RCC 7860 (cell line): ENCODE results near the gene COX10.
A peak's percentile ranks its signal among the peaks of the same experiment; 100 is the strongest.
"Not testable (repeated sequence)": the region's sequence is repeated elsewhere in the genome, so short reads cannot be mapped to it uniquely, and the experiment has no call there.

Experiments used
- DNase-seq: peaks from one replicate; pipeline ENCODE4 v3.0.0-alpha.2; 2015; ENCODE audit warnings: low spot score
- FAIRE-seq: peaks from 2 replicates; lab custom pipeline; 2012; peaks lifted over from hg19 to GRCh38; lab: Jason Lieb, UNC

COX10 gene

DNA sequence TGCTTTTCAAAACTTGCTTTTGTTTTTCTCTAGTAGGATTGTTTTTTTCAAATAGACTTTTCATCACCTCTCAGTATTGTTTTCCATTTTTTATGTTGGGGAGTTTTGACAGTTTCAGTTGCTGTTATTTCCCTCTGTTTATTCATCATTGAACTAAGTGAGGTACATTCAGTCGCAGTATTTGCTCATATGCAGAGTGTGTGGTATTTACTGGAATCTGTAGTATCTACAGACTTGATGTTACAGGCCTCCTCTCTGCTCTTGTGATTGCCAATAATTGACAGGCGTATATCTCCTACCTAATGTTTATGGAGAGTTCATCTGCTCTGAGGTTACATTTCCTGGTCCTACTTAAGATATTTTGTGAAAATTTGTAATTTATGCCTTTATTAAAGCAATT is 49.6 kb downstream of the COX10 start:
- FAIRE-seq (no peak), DNase-seq (no peak)

DNA sequence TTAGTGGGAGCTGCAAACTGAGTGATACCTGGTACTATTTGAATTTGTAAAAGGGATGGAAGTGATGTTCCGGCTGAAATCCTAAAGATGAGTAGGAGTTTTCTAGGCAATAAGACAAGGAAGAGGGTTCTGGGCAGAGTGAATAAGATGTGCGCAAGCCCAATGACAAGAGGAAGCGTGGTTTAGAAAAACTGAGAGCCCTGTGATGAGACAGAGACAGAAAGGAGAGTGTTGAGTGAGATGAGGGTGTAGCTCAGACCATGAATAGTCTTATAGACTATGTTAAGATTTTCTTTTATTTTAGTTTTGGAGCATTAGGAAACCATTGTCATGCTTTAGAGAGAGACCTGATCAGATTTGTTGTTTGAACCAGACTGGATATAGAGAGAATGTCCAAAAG is 50.2 kb downstream of the COX10 start:
- FAIRE-seq, result no peak

DNA sequence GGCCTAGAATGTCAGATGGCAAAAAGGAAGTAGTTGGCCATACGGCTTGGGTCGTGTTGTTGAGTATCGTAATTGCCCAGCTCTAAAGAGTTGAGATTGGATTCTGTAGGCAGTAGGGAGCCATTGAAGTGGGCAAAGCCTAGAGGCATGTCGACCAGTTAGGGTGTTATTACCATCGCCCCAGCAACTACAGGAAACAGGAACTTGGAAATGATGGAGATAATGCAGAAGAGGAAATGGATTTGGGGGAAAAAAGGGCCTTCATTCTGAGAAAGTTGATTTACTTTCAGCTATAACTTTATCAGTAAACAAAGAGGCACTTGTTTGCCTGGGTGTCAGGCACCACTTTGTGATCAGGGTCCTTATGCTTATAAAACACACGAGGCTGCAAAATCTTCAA is 52.6 kb downstream of the COX10 start:
- no peak for FAIRE-seq
- no peak for DNase-seq

More for the DNA sequence above, 50.2 kb downstream of the COX10 start:
- DNase-seq, result no peak

DNA sequence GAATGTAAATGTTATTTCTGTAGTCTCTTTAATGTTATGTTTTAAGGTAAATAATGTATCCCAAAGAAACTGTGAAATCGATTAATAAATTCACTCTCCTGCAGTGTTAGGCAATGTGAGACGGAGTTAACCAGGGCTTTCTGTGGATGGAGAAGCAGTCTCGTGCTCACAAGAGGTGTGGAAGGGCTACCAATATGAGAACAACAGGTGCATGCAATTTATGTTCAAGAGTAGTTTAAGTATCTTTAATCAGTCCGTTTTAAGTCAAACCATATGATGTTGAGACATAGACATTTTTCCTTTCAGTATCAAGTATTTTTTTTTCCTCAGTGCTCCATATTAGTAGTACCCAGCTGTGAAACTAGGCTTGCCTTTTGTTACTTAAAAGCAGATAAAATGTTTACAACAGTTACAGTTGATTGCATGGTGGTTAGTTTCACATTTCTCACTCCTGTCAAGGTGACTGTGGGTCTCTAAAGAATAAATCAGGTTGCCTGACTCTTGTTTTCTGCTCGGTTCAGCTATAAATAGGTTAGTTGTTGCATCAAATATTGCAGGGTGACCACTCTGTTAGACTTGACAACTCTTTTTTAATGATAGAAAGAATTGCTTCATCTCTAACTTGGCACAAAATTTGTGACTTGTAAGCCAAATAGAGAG is 54.4 kb downstream of the COX10 start:
- FAIRE-seq (no peak), DNase-seq (no peak)

DNA sequence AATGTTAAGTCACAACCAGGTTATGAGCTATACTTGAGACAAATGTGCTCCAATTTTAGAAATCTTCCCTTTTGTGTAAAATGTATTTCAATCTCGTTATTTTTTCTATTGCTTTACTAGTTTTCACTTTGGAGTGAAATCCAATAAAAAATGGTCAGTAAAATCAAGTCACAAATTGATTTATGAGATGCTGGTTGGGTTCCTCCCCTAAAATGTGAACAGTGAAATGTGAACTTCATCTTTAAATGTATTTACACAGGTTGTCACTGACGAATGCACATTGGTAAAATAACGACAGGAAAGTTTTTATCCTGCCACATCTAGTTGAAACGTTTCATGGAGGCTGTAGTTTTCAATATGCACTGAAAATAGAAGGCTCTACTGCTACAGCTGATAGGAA is 55.5 kb downstream of the COX10 start:
- FAIRE-seq, result no peak
- DNase-seq, result no peak

DNA sequence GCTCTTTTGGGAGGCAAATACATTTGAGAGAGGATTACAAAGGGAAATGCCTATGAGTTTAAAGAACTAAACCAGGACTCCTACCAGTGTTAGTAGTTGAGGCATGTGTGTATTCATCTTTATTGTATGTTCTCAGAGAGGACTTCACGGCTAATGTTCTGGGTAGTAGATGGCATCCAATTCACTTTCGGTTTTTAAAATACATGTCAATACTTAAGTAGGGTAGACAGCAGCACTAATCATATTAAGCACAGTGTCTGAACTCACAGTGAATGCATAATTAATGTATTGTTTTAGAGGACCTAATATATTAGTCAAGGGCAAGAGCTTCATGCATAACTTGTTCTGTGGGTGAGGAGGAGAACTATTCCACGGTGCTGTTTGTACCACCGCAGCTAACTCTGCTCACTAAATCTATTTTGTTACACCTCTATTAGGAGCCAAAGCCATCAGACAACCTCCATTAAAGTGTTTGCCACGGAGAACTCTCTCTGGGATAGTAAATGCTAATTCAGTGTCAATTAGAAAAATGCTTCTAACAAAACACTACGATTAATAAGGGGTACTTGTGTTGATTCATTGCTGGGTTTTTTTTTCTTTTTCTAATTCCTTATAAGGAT is 56.3 kb downstream of the COX10 start:
- FAIRE-seq (no peak), DNase-seq (no peak)

- peak; percentile 61 for FAIRE-seq
- no peak for DNase-seq
These were observed 63.8 kb downstream of the COX10 start for GRCh38 chr17:14133104-14133503.

DNA sequence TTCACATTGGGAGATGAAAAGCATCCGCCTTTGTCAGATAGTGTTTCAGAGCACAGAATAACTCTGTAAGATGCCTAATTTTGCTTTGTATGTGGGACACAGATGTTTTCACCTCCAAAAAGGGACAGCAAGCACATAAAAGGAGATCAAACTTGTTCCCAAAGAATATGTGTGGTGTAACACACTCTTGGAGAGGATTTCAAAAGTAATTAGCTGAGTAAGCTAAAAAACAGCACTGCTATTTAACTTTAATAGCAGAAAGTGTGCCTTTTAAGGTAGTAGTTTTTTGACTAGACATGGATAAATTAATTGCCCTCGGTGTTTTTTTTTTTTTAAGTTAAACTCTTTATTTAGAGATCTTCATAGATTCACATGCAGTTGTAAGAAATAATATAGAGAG is 65.2 kb downstream of the COX10 start:
- DNase-seq, result no peak
- no peak for FAIRE-seq

GRCh38 chr17:14135906-14136590 is 66.7 kb downstream of the COX10 start:
- no peak for DNase-seq
- FAIRE-seq, result no peak

DNA sequence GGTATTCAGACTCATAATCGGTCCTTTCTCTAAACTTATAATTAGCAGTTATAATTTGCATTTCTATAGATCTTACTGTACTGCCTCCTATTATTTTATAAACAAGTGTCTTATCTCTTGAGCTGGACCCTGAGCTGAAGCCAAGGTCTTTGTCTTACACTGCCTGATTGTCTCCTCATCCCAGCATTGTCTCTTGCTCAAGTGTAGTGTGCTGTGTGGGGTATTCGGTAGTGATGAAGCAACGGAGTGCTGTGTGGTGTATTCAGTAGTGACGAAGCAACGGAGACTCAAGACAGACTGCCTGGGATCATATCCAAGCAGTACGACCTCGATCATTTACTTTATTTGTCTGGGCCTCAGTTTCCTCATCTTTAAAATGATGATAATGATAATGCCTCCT is 69.3 kb downstream of the COX10 start:
- DNase-seq (no peak), FAIRE-seq (no peak)

- DNase-seq (no peak), FAIRE-seq (no peak)
These were observed 74.4 kb downstream of the COX10 start for GRCh38 chr17:14143688-14144087.

- DNase-seq (no peak), FAIRE-seq (no peak)
These were observed 75.2 kb downstream of the COX10 start for GRCh38 chr17:14144508-14144907.

- FAIRE-seq, result no peak
- DNase-seq, result no peak
These were observed 80.4 kb downstream of the COX10 start for GRCh38 chr17:14149751-14150150.

- DNase-seq (no peak), FAIRE-seq (no peak)
These were observed 81.3 kb downstream of the COX10 start for GRCh38 chr17:14150619-14151018.

- DNase-seq (no peak), FAIRE-seq (no peak)
These were observed 83.4 kb downstream of the COX10 start for GRCh38 chr17:14152721-14153120.

GRCh38 chr17:14153374-14153773 is 84.1 kb downstream of the COX10 start:
- no peak for FAIRE-seq
- DNase-seq, result no peak

- FAIRE-seq, result no peak
- no peak for DNase-seq
These were observed 87.4 kb downstream of the COX10 start for GRCh38 chr17:14156689-14157088.

- peak; percentile 24 for DNase-seq
- FAIRE-seq, result peak; percentile 72
These were observed 88.5 kb downstream of the COX10 start for GRCh38 chr17:14157822-14158221.

GRCh38 chr17:14158707-14159106 is 89.4 kb downstream of the COX10 start:
- DNase-seq (no peak), FAIRE-seq (no peak)

- DNase-seq, result no peak
These were observed 92.1 kb downstream of the COX10 start for GRCh38 chr17:14161419-14161818.

DNA sequence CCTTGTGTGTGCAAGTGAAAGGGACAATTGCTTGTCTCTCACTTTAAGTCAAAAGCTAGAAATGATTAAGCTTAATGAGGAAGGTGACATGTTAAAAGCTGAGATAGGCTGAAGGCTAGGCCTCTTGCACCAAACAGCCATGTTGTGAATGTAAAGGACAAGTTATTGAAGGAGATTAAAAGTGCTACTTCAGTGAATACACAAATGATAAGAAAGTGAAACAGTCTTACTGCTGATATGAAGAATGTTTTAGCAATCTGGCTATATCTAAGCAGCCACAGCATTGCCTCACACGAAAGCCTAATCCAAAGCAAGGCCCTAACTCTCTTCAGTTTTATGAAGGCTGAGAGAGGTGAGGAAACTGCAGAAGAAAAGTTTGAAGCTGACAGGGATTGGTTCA is 96.3 kb downstream of the COX10 start:
- FAIRE-seq, result no peak
- no peak for DNase-seq

More at GRCh38 chr17:14161419-14161818, 92.1 kb downstream of the COX10 start:
- FAIRE-seq, result no peak

DNA sequence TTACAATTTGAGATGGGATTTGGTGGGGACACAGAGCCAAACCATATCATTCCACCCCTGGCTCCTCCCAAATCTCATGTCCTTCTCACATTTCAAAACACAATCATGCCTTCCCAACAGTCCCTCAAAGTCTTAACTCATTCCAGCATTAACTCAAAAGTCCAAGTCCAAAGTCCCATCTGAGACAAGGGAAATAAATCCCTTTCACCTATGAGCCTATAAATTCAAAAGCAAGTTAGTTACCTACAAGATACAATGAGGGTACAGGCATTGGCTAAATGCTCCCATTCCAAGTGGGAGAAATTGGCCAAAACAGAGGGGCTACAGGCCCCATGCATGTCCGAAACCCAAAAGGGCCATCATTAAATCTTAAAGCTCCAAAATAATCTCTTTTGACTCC is 98.5 kb downstream of the COX10 start:
- not testable (repeated sequence) for FAIRE-seq

More for the DNA sequence above, 98.5 kb downstream of the COX10 start:
- not testable (repeated sequence) for DNase-seq
